AG09319 (cell line): Measurements from ENCODE around the gene TMEM184A.

Experiments used
- DNase-seq: peaks from one replicate; pipeline ENCODE4 v3.0.0-alpha.2; 2010; ENCODE audit warnings: low read depth; ENCODE audit errors: extremely low read depth
- TF ChIP-seq, protein P1 (sequence below): IDR thresholded peaks from 2 replicates; pipeline ENCODE4 v1.5.1; 2011; ENCODE audit warnings: low read depth, mild to moderate bottlenecking, inconsistent platforms, low read length, moderate library complexity

TMEM184A gene

DNA sequence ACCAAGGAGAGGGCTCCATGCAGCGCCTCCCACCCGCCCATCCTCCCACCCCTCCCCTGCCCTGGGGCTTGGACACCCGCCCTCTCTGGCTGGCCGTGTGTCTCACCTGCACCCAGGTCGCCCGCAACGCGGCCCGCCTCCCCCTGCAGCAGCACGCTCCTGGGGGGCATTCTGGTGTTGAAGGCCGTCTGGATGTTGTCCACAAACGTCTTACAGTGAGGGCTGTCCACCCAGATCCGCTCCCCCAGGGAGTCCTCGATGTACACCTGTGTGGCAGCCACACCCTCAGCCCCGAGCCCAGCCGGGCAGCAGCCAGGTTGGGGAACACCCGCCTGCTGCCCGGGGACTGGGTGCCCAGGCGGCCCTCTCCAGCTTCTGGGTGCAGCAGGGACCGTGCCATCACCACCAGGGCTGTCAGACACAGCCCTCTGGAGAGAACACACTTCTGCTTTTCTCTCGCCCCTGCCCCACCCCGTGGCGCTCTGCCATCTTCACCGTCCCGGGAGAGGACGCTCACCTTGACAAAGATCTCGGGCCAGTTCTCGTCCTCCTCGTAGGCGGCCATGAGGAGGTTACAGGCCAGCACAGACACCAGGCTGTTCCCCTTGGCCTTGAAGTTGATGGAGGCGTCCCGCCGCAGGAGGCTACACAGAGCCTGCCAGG is 56.5 kb downstream of the TMEM184A start:
- no peak for DNase-seq
- TF ChIP-seq, protein P1, sequence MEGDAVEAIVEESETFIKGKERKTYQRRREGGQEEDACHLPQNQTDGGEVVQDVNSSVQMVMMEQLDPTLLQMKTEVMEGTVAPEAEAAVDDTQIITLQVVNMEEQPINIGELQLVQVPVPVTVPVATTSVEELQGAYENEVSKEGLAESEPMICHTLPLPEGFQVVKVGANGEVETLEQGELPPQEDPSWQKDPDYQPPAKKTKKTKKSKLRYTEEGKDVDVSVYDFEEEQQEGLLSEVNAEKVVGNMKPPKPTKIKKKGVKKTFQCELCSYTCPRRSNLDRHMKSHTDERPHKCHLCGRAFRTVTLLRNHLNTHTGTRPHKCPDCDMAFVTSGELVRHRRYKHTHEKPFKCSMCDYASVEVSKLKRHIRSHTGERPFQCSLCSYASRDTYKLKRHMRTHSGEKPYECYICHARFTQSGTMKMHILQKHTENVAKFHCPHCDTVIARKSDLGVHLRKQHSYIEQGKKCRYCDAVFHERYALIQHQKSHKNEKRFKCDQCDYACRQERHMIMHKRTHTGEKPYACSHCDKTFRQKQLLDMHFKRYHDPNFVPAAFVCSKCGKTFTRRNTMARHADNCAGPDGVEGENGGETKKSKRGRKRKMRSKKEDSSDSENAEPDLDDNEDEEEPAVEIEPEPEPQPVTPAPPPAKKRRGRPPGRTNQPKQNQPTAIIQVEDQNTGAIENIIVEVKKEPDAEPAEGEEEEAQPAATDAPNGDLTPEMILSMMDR, result no peak

DNA sequence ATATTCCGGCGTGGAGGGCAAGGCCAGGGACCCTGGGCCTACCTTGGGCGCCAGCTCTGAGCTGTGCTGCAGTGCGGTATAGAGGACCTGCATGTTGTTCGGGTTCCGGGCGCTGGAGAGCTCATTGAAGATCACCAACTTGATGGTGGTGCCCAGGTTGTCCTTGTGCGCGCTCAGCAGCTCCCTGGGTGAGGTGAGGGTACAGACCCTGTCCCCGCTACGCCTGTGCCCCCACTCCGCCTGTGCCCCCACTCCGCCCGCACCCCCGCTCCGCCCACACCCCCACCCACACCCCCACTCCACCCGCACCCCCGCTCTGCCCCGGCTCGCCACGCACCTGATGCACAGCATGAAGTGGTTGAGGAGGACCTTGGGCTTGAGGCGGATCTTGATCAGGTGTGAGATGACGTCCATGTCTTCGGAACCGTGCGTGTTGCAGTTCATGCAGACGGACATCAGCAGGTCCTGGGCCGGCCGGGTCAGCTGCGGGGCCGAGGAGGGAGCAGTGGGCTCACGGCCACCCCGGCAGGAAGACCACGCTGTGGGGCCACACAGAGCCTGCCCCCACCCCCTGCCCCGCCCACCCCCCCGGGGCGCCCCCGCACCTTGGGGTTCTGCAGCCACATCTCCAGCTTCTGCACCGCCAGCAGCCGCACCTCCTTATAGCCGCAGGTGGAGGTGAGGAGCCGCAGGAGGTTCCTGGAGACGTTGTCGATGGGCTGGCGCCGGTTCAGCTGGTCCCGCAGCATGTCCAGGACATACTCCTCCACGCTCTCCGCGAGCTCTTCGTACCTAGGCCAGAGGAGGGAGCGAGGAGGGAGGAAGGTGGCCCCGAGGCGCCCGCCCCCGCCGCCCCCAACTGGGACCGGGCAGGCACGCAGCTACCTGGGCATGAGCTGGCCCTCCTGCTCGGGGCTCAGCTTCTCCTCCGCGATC is 57.4 kb downstream of the TMEM184A start:
- no peak for DNase-seq
- TF ChIP-seq, protein P1, result no peak

DNA sequence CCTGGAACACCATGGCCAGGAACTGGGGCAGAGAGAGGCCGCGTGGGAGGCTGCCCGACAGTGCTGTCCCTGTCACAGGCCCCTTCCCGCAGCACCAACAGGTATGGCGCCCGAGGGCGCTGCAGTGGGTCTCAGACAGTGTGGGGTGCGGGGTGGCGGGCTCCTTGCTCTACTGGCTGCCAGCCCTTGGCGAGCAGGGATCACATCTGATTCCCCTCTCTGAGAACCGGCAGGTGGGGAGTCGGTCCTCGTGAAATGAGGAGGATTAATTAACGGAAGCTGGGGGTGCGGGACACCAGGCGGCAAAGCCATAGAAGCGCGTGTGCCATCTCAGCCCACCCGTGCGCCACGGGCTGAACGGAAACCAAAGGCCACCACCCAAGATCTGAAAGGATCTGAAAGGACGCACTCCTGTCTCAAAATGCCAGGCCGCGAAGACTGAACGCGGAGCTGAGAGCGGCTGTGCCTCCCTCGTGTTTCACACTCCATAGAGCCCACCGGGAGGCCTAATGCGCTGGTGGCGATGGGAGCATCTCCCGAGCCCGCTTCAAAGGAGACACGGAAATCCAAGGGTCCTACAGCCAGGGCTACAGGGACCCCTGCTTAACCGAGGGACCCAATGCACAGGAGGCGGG is 58.6 kb downstream of the TMEM184A start:
- DNase-seq, result no peak

GRCh38 chr7:1496531-1497292 is 59.3 kb downstream of the TMEM184A start:
- TF ChIP-seq, protein P1, result no peak
- no peak for DNase-seq

More for the DNA sequence above, 58.6 kb downstream of the TMEM184A start:
- TF ChIP-seq, protein P1, result no peak

GRCh38 chr7:1495564-1496242 is 60.3 kb downstream of the TMEM184A start:
- DNase-seq, result no peak
- TF ChIP-seq, protein P1, result no peak

- no peak for DNase-seq
- TF ChIP-seq, protein P1, result no peak
Observed at GRCh38 chr7:1494866-1495563, 61.0 kb downstream of the TMEM184A start.
